Activated T-cell treated with anti-CD3 and anti-CD28 coated beads for 1 hour (primary cell): Measurements from ENCODE around the gene C14orf93.
A peak's percentile ranks its signal among the peaks of the same experiment; 100 is the strongest.
"Not testable (repeated sequence)": the region's sequence is repeated elsewhere in the genome, so short reads cannot be mapped to it uniquely, and the experiment has no call there.

Experiments
- DNase-seq: peaks from one replicate; pipeline ENCODE4 v3.0.0-alpha.2; 2020; ENCODE audit warnings: low read depth

The C14orf93 gene

GRCh38 chr14:23020143-23021128 is 10.5 kb upstream of the C14orf93 start:
- DNase-seq: no peak

DNA sequence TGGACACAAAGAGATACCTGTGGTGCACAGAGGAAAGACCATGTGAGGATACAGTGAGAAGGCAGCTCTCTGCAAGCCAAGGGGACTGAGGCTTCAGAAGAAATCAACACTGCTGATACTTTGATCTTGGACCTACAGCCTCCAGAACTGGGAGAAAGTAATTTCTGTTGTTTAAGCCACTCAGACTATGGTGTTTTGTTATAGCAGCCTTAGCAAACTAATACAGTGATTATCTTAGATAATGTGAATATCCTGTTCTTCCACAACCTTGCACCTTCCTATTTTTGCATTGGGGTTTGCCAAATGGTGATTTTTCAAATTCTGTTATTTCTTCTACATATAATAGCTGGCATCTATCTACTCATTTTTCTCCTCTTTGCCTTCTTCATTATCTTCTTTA is 8.2 kb upstream of the C14orf93 start:
- DNase-seq: no peak

- DNase-seq: no peak
Measured at GRCh38 chr14:23017091-23017490, 7.1 kb upstream of the C14orf93 start.

- DNase-seq: no peak
Measured at GRCh38 chr14:23015618-23016017, 5.7 kb upstream of the C14orf93 start.

- DNase-seq: not testable (repeated sequence)
Measured at GRCh38 chr14:23013749-23014054, 3.8 kb upstream of the C14orf93 start.

DNA sequence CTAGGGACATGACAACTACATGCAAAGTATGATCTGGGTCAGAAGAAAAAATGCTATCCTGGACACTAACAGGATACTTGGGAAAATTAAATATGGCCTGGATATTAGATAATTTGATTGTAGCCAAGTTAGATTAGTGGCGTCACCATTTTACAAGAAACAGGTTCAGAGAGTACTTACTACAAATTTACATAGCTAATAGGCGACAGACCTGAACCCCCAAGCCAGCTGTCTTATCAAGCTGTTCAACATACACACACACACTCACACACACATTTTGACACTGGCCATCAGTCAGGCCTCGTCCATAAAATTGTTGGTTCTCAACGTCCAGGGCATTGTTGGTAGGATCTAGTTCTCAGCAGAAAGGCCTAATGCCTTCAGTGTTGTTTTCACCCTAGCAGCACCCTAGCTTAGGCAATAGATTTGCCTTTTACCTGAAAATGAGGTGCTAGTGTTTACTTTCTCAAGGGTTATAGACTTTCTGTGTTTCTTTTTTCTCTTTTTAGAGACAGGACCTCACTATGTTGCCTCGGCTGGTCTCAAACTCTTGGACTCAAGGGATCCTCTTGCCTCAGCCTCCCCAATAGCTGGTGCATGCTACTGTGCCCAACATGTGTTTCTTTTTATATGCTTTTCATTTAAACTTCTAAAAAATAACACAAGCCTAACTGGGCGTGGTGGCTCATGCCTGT is 3.3 kb upstream of the C14orf93 start:
- no peak for DNase-seq

DNA sequence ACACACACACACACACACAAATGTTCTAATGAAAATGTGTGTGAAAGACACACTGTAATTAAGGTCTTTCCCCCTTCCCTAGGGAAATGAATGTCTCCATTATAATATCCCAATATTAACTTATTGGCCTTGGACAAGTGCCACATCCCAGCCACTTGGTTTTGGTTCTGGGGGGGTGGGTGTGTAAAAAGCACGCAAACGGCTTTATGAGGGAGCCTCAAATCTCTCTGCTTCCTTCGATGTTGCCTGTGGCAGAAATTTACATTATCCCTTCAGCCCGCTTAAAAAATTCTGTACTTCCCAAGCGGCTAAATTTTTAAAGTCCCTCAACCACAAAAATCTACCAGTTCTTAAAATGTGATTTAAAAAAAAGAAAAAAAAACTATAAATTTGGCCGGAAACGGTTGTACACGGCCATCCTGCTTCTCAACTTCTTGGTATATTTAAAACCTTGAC is 432 bp downstream of the C14orf93 start:
- DNase-seq: no peak

GRCh38 chr14:23008831-23009230 is 1.1 kb downstream of the C14orf93 start:
- DNase-seq: no peak

DNA sequence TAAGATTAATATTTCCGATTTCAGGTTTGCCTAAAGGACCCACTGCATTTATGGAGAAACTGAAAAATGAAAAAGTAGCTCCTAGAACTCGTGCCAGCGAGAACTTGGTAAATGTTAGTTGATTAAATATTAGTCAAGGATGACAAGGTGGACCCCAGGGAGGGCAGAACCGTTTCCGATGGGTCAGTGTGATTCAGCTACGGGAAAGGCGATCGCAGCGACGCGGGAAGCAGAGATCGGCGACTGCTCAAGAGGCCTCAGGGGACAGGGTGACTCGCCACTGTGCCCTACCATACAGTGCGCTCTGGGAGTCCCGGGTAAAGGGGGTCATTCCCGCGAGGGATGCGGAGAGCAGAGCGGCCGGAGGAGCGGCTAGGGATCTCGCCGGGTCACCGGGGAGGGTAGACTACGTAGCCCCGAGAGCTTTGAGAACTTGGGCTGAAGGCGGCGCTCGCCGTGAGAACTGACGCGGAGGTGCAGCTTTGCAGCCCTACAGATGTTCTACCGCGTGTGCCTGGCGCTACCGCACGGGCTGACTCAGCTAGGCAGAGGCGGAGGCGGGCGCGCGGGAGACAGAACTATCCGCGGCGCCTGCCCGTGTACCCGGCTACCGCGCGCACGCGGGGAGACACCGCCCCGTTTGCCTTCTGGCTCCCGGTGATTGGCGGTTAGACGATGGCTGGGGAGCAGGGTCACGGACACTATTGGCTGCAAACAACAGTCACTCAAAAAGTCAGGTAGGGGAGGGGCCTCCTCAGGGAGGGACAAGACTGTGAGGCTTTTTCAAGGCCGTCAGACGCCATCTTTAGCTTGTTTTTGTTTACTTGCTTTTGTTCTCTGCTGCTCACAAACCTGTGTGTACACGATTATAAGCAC is 3.2 kb downstream of the C14orf93 start:
- peak; percentile 92 for DNase-seq

DNA sequence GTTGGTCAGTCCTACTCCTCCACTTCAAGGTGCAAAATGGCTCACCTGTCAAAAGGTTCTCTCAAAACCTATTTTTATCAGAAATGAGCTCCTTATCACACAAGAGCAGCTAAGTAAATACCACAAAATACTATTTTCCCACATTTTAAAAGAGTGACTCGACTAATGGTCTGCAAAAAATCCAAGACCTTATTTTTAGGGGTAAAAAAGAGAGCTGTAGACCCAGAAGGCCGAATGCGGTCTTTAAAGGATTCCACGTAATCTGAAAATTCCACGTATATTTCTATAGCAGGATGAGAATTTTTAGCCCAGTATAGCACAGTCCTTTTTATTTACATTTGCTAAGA is 3.8 kb downstream of the C14orf93 start:
- no peak for DNase-seq

- DNase-seq: no peak
Measured at GRCh38 chr14:23005451-23006187, 4.3 kb downstream of the C14orf93 start.

- not testable (repeated sequence) for DNase-seq
Measured at GRCh38 chr14:23004274-23004673, 5.7 kb downstream of the C14orf93 start.

DNA sequence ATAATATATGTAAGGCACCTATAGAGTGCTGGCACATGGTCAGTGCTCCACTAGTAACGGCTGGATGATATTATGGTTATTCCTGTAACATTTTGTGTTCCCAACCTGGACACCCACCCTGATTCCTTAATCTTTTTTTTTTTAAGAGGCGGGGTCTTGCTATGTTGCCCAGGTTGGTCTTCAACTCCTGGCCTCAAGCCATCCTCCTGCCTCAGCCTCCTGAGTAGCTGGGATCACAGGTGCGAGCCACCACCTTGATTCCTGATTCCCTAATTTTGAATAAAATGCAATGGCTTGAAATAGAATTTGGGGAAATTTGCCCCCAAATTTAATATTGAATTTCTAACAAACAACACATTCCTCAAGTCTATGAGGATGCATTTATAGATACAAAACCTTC is 7.4 kb downstream of the C14orf93 start:
- DNase-seq: no peak

GRCh38 chr14:23000860-23001259 is 9.1 kb downstream of the C14orf93 start:
- DNase-seq: no peak

- DNase-seq: no peak
Measured at GRCh38 chr14:22998329-22999012, 11.5 kb downstream of the C14orf93 start.

- DNase-seq: no peak
Measured at GRCh38 chr14:22997676-22998323, 12.1 kb downstream of the C14orf93 start.

GRCh38 chr14:22996768-22997654 is 12.9 kb downstream of the C14orf93 start:
- no peak for DNase-seq

DNA sequence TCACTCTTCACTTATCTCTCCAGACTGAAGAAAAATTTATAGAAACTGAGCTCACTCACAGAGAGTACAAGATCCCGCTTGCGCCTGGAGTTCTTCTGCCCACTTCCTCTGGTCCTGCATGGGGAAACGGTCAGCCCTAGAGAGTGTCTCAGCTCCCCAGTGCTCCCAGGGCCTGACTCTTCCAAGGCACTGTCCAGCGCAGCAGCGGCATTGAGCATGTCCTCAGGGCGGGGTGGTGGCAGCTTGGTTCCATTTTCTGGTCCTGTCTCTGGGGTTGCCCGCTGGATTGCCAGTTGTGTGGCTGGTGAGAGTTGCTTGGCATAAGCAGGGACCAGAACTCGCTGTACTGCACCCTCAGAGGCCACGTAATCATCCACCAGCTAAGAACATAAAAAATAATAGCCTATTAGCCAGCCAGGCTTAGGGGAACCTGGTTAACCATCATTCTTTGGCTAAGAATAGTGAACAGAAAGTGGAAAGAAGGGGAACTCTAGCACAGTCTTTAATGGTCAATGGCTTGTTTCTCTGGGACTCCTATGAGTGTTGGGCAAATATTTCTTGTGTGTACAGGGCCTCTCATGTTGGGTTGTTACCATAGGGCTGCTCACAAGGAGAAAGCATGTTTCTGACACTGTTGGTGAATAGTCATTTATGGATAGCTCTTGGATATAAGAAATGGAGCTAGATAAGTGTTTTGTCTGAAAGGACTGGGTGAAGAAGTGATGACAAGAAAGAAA is 13.9 kb downstream of the C14orf93 start:
- DNase-seq: no peak

DNA sequence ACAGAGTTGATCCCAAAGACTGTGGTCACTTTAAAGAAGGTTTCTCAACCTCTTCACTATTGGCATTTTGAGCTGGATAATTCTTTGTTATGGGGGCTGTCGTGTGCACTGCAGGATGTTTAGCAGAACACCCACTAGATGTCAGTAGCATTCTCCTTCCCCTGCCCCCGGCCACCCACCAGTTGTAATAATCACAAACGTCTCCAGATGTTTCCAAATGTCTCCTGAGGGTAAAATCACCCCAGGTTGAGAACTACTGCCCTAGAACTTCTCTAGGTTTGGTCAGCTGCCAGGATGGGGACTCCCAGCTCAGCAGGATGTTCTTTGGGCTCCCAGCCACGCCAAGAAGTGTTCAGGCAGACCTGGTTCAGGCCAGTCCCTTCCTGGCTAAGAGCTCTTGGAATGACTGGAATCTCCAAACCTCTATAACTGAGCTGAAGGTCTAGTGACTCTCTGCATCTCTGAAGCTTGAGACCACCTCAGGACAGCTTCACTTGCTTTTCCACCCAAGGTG is 15.1 kb downstream of the C14orf93 start:
- DNase-seq: no peak
